Keratinocyte (primary cell): ENCODE data around the gene SAMD4B. TPM values are rescaled to one million over a fixed set of nuclear protein-coding genes. Genes with fewer than 3 reads are reported as not detected.

ENCODE experiments used
- DNase-seq: peaks from one replicate; pipeline ENCODE4 v3.0.0-alpha.2; 2011; ENCODE audit warnings: low read depth, missing footprints, low spot score
- FAIRE-seq: peaks from 2 replicates; lab custom pipeline; 2011; peaks lifted over from hg19 to GRCh38; lab: Jason Lieb, UNC
- H2AFZ ChIP-seq: 2 replicates; pipeline ENCODE4 v1.6.0; 2012; ENCODE audit warnings: low read length, control low read depth, inconsistent platforms; ENCODE audit not compliant: control insufficient read depth
- H3K27ac ChIP-seq: 2 replicates; pipeline ENCODE4 v1.5.1; 2011; ENCODE audit warnings: low read length; ENCODE audit not compliant: control insufficient read depth, insufficient read depth
- H3K27me3 ChIP-seq: 3 replicates; pipeline ENCODE4 v1.6.0; 2011; ENCODE audit warnings: low read length; ENCODE audit not compliant: control insufficient read depth, insufficient read depth; ENCODE audit errors: extremely low read depth
- H3K36me3 ChIP-seq, 2 experiments: 2 replicates in 1 of 2; 3 replicates in 1 of 2; pipeline ENCODE4 v1.5.1; 2011; ENCODE audit warnings: low read length in 2 of 2, mild to moderate bottlenecking in 1 of 2; ENCODE audit not compliant: control insufficient read depth in 2 of 2, insufficient read depth in 2 of 2; ENCODE audit errors: extremely low read depth in 1 of 2
- H3K4me1 ChIP-seq: 3 replicates; pipeline ENCODE4 v1.5.1; 2011; ENCODE audit warnings: low read length; ENCODE audit not compliant: control insufficient read depth, insufficient read depth; ENCODE audit errors: extremely low read depth
- H3K4me2 ChIP-seq: 3 replicates; pipeline ENCODE4 v1.6.0; 2011; ENCODE audit warnings: low read depth, low read length; ENCODE audit not compliant: control insufficient read depth, insufficient read depth; ENCODE audit errors: extremely low read depth
- H3K4me3 ChIP-seq, 3 experiments: fragments of 200-600 bp in 1 of 3; sonication (generic) in 1 of 3; 2 replicates in 2 of 3; 3 replicates in 1 of 3; pipeline ENCODE4 v1.5.1; 2011 to 2016; ENCODE audit warnings: low read length in 3 of 3, mild to moderate bottlenecking in 3 of 3, control low read depth in 2 of 3, inconsistent platforms in 1 of 3, low read depth in 1 of 3, mixed read lengths in 1 of 3, mixed run types in 1 of 3, moderate library complexity in 1 of 3; ENCODE audit not compliant: control insufficient read depth in 2 of 3, insufficient read depth in 2 of 3; ENCODE audit errors: extremely low read depth in 1 of 3
- H3K79me2 ChIP-seq: 2 replicates; pipeline ENCODE4 v1.6.0; 2012; ENCODE audit warnings: low read length; ENCODE audit not compliant: control insufficient read depth, insufficient read depth
- H3K9ac ChIP-seq: 3 replicates; pipeline ENCODE4 v1.6.0; 2011; ENCODE audit warnings: low read length; ENCODE audit not compliant: control insufficient read depth, insufficient read depth; ENCODE audit errors: extremely low read depth
- H3K9me1 ChIP-seq: 3 replicates; pipeline ENCODE4 v1.6.0; 2011; ENCODE audit warnings: low read length; ENCODE audit not compliant: control insufficient read depth, insufficient read depth; ENCODE audit errors: extremely low read depth
- H3K9me3 ChIP-seq: 2 replicates; pipeline ENCODE4 v1.5.1; 2012; ENCODE audit warnings: low read depth, low read length; ENCODE audit not compliant: control insufficient read depth
- H4K20me1 ChIP-seq: 3 replicates; pipeline ENCODE4 v1.6.0; 2011; ENCODE audit warnings: low read length; ENCODE audit not compliant: control insufficient read depth, insufficient read depth; ENCODE audit errors: extremely low read depth
- EZH2 ChIP-seq: IDR thresholded peaks from one replicate; pipeline ENCODE4 v1.6.1; 2012; ENCODE audit warnings: inconsistent platforms, mild to moderate bottlenecking, low read length, moderate library complexity
- dilution Hi-C: fragments of 300-500 bp; cut with MboI; formaldehyde crosslinking; loops from one replicate; pipeline ENCODE4 v1.7.0; 2020; ENCODE audit warnings: low sequenced_read_pairs; ENCODE audit not compliant: extremely low pct_ligation_motif_present
- polyA plus RNA-seq, 5 experiments: library from polyadenylated mRNA; depleted of rRNA in 3 of 5; stranded (reverse) in 3 of 5; stranded (forward) in 1 of 5; unstranded in 1 of 5; fragments of >200 nt; gene quantifications; 1 replicate in 1 of 5; 2 replicates in 3 of 5; 3 replicates in 1 of 5; pipeline versions ENCODE4 v1.2.1 to v1.2.3, GENCODE V29; 2011 to 2012; ENCODE audit warnings: missing spikeins in 2 of 5, low read depth in 1 of 5, low replicate concordance in 1 of 5
- TF ChIP-seq, protein P1 (sequence below), 3 experiments: IDR thresholded peaks in 1 of 3; conservative IDR thresholded peaks in 1 of 3; optimal IDR thresholded peaks in 1 of 3; 2 replicates in 2 of 3; 3 replicates in 1 of 3; pipeline versions ENCODE3 to v1.5.1; 2011; ENCODE audit warnings: low read length in 3 of 3, mild to moderate bottlenecking in 3 of 3, moderate library complexity in 2 of 3, control low read depth in 1 of 3, inconsistent platforms in 1 of 3; ENCODE audit not compliant: insufficient read depth in 2 of 3; ENCODE audit errors: extremely low read depth in 1 of 3

Gene SAMD4B
- polyA plus RNA-seq, 1 donor (not counting 4 experiments of a cell fraction or from before 2014, with no cell fraction given) = 20.9 TPM

DNA sequence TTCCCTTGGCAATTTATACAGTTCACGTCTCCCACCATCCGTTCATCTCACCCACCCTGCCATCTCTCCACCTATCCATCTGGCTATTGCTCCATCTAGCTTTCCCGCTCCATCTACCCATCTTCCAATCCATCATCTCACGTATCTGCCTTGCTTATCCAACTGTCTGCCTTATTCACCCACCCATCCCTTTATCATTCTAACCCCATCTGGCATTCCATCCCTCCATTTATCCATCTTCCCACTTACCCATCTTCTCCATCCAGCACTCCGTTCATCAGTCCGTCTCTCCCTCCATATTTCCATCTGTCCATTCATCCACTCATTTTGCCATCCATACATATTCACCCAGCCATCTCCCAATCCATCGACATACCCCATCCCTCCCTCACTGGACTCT lies 83.5 kb downstream of the SAMD4B start:
- Histone ChIP-seq H3K79me2 (no peaks in the 10 kb centered on the region), H3K9ac (no peak overlapping the region), H3K36me3 (peaks cover 0 to 3% of the 10 kb centered on the region in 2 experiments), H3K27ac (no peak overlapping the region), H3K4me2 (no peak overlapping the region), H3K9me1 (no peaks in the 10 kb centered on the region), H3K4me1 (no peaks in the 10 kb centered on the region), H3K9me3 (no peaks in the 10 kb centered on the region), H2AFZ (no peak overlapping the region), H3K4me3 (no peak overlapping the region), H4K20me1 (no peaks in the 10 kb centered on the region), H3K27me3 (no peaks in the 10 kb centered on the region)
- DNase-seq (no peak), FAIRE-seq (no peak)
- TF ChIP-seq EZH2 = no peak
- TF ChIP-seq, protein P1, sequence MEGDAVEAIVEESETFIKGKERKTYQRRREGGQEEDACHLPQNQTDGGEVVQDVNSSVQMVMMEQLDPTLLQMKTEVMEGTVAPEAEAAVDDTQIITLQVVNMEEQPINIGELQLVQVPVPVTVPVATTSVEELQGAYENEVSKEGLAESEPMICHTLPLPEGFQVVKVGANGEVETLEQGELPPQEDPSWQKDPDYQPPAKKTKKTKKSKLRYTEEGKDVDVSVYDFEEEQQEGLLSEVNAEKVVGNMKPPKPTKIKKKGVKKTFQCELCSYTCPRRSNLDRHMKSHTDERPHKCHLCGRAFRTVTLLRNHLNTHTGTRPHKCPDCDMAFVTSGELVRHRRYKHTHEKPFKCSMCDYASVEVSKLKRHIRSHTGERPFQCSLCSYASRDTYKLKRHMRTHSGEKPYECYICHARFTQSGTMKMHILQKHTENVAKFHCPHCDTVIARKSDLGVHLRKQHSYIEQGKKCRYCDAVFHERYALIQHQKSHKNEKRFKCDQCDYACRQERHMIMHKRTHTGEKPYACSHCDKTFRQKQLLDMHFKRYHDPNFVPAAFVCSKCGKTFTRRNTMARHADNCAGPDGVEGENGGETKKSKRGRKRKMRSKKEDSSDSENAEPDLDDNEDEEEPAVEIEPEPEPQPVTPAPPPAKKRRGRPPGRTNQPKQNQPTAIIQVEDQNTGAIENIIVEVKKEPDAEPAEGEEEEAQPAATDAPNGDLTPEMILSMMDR (optimal IDR thresholded peaks at IDR 0.05 in 1 of 3, IDR thresholded peaks at IDR 0.05 in 1 of 3, conservative IDR thresholded peaks at IDR 0.05 in 1 of 3; ENCODE audit: extremely low read depth in 1 of 3, insufficient read depth in 2 of 3, low read length in 3 of 3) = no peak
- dilution Hi-C loops = no loop called here

DNA sequence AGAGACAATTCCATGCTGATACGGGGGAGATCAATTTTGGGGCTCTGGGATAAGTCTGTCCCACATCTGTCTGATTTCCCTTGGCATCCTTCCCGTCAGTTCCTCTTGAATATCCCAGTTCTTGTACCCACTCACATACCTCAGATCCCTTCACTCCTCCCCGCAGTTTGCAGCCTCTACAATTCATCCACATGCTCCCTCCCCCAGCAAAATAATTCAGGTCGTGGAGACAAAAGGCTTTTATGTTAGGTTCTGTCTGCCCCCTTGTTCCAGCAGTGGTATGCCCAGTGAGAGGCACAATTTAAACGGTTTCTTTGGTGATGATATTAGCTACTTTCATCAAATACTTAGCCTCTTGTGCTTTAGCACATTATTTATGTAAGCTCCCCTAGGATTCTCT lies 83.9 kb downstream of the SAMD4B start:
- FAIRE-seq (no peak), DNase-seq (no peak)
- dilution Hi-C loops = no loop called here
- no peaks in the 10 kb centered on the region for H4K20me1 ChIP-seq
- no peaks in the 10 kb centered on the region for H3K27me3 ChIP-seq
- no peak overlapping the region for H3K9ac ChIP-seq
- H3K27ac ChIP-seq = no peak overlapping the region
- no peak overlapping the region for H3K4me2 ChIP-seq
- H2AFZ ChIP-seq = no peak overlapping the region
- H3K9me3 ChIP-seq = no peaks in the 10 kb centered on the region
- no peak for TF ChIP-seq EZH2
- TF ChIP-seq, protein P1 (optimal IDR thresholded peaks at IDR 0.05 in 1 of 3, IDR thresholded peaks at IDR 0.05 in 1 of 3, conservative IDR thresholded peaks at IDR 0.05 in 1 of 3; ENCODE audit: extremely low read depth in 1 of 3, insufficient read depth in 2 of 3, low read length in 3 of 3) = no peak
- H3K36me3 ChIP-seq = peaks cover 0 to 3% of the 10 kb centered on the region in 2 experiments
- no peaks in the 10 kb centered on the region for H3K79me2 ChIP-seq
- H3K4me1 ChIP-seq = peaks cover 4% of the 10 kb centered on the region
- no peak overlapping the region for H3K4me3 ChIP-seq
- H3K9me1 ChIP-seq = peaks cover 3% of the 10 kb centered on the region
